Neutrophil (primary cell): Measurements from ENCODE around the gene FASTKD2.

Experiments used
- H3K27ac ChIP-seq: fragments of 200-600 bp; sonication (generic); 2 replicates; pipeline ENCODE4 v1.5.1; 2016; ENCODE audit warnings: mild to moderate bottlenecking, moderate library complexity
- H3K27me3 ChIP-seq: fragments of 200-600 bp; sonication (generic); 2 replicates; pipeline ENCODE4 v1.6.0; 2016; ENCODE audit warnings: mild to moderate bottlenecking
- H3K36me3 ChIP-seq: fragments of 200-600 bp; sonication (generic); 2 replicates; pipeline ENCODE4 v1.5.1; 2017
- H3K4me1 ChIP-seq, 2 experiments: fragments of 200-600 bp in 1 of 2; sonication (generic) in 1 of 2; 1 replicate in 1 of 2; 2 replicates in 1 of 2; pipeline versions ENCODE4 v1.5.1 to v1.6.1; 2013 to 2016; ENCODE audit warnings: low read depth in 1 of 2, low read length in 1 of 2, mild to moderate bottlenecking in 1 of 2, moderate library complexity in 1 of 2; ENCODE audit not compliant: control insufficient read depth in 1 of 2, insufficient read depth in 1 of 2
- H3K4me3 ChIP-seq, 2 experiments: fragments of 200-600 bp in 1 of 2; sonication (generic) in 1 of 2; 1 replicate in 1 of 2; 2 replicates in 1 of 2; pipeline ENCODE4 v1.5.1; 2013 to 2016; ENCODE audit warnings: low read depth in 1 of 2, low read length in 1 of 2, mild to moderate bottlenecking in 1 of 2, moderate library complexity in 1 of 2
- H3K9me3 ChIP-seq: fragments of 200-600 bp; sonication (generic); 2 replicates; pipeline ENCODE4 v1.5.1; 2016
- CTCF ChIP-seq: fragments of 200-600 bp; sonication (generic); IDR thresholded peaks from 2 replicates; pipeline ENCODE4 v1.5.1; 2016; ENCODE audit warnings: antibody characterized with exemption

FASTKD2 gene

DNA sequence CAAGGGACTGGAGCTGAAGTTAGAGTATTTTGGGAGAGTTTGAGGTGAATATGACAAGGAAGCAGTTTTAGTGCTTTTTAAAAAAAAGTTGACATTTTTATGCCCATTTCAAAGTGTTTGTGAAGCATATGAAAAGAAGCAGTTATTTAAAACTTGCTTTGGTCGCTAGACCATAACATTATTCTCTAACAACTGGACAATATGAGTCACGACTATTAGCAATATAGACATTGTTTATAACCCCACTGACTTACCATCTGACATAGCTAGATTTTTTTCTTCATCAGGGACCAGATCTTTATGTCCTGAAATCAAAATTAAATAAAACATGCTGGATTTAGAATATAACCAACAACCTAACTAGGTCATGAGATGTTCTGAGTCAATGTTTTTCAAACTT lies 24.6 kb upstream of the FASTKD2 start:
- H3K4me1 ChIP-seq, result no peaks in the 10 kb centered on the region
- no peak overlapping the region for H3K4me3 ChIP-seq
- H3K9me3 ChIP-seq, result no peaks in the 10 kb centered on the region
- H3K27ac ChIP-seq, result no peak overlapping the region
- no peak for TF ChIP-seq CTCF
- no peaks in the 10 kb centered on the region for H3K27me3 ChIP-seq
- H3K36me3 ChIP-seq, result no peaks in the 10 kb centered on the region

GRCh38 chr2:206756816-206757215 lies 8.6 kb upstream of the FASTKD2 start:
- no peaks in the 10 kb centered on the region for H3K4me1 ChIP-seq
- no peak overlapping the region for H3K4me3 ChIP-seq

DNA sequence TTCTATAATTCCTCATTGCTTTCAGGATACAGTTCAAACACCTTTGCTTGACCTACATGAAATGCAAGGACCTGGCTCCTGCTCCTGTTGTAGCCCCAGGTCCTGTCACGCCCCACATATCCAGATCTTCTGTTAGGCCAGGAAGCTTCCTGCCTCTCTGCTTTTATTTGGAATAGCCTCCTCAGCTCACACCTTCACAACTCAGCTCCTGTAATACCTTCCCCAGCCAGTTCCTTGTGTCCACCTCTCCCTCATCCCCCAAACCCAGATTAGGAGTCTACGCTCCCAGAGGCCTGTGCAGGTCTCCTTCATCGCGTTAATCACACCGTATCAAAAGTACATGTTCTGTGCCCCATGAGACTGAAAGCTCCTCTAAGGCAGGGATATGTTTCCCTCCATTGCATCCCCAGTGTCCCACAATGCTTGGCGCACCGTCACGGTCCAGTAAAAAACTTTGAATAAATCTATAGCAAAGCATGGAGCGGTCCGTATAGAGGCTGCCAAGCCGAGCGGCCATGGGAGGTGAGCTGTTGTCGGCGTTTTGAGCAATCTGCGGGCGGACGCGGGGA lies 649 bp upstream of the FASTKD2 start:
- no peak for TF ChIP-seq CTCF
- Histone ChIP-seq H3K27me3 (peaks cover 42% of the 10 kb centered on the region), H3K9me3 (no peaks in the 10 kb centered on the region), H3K36me3 (peaks cover under 1% of the 10 kb centered on the region), H3K4me3 (peak overlapping the region; percentile 78 to 84), H3K4me1 (peaks cover 0 to 9% of the 10 kb centered on the region in 2 experiments), H3K27ac (peak overlapping the region; percentile 80)

More at GRCh38 chr2:206756816-206757215, 8.6 kb upstream of the FASTKD2 start:
- Histone ChIP-seq H3K27me3 (peaks cover 28% of the 10 kb centered on the region), H3K27ac (no peak overlapping the region), H3K9me3 (no peaks in the 10 kb centered on the region), H3K36me3 (no peaks in the 10 kb centered on the region)
- TF ChIP-seq CTCF, result no peak

DNA sequence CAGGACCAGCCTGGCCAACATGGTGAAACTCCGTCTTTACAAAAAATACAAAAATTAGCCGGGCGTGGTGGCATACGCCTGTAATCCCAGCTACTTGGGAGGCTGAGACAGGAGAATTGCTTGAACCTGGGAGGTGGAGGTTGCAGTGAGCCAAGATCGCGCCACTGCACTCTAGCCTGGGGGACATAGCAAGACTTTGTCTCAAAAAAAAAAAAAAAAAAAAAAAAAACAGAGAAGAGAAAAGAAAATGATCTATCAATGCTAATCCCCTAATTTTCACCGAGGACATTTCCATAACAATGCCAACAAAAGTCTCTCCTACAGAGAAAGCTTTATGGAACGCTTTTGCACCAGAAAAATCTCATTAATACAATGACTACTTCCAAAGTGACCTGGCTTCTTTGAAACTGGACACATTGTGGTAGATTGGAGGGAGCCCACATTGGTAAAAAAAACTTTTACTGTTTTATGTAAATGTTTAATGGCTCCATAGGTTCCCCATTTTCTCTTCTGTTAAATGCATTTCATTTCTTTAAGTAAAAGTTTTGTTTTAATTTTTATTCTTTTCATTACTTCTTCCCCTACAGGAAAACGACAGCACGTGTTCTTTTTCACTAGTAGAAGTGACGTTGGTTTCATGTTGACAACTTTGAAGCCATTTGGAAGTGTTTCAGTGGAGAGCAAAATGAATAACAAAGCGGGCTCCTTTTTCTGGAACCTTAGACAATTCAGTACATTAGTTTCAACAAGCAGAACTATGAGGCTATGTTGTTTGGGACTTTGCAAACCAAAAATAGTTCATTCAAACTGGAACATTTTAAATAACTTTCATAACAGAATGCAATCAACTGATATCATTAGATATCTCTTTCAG lies 888 bp downstream of the FASTKD2 start:
- no peaks in the 10 kb centered on the region for H3K9me3 ChIP-seq
- H3K4me3 ChIP-seq, result peak overlapping the region; percentile 78 to 84
- TF ChIP-seq CTCF, result no peak

GRCh38 chr2:206774871-206775270 lies 9.5 kb downstream of the FASTKD2 start:
- Histone ChIP-seq H3K4me1 (no peaks in the 10 kb centered on the region), H3K9me3 (no peaks in the 10 kb centered on the region), H3K27ac (no peak overlapping the region), H3K27me3 (no peaks in the 10 kb centered on the region), H3K36me3 (peaks cover 39% of the 10 kb centered on the region), H3K4me3 (no peak overlapping the region)
- TF ChIP-seq CTCF, result no peak

More for the DNA sequence above, 888 bp downstream of the FASTKD2 start:
- H3K27me3 ChIP-seq, result peaks cover 27% of the 10 kb centered on the region
- H3K4me1 ChIP-seq, result peaks cover 0 to 9% of the 10 kb centered on the region in 2 experiments
- peak overlapping the region; percentile 80 for H3K27ac ChIP-seq
- peaks cover 10% of the 10 kb centered on the region for H3K36me3 ChIP-seq
